ENCODE results near the gene CACNA1B. TPM values are rescaled to one million over a fixed set of nuclear protein-coding genes. Genes with fewer than 3 reads are reported as not detected.

Gene CACNA1B
- total and polyA plus RNA-seq, 9 donors: 0.18 to 0.76 (median 0.34) TPM

DNA sequence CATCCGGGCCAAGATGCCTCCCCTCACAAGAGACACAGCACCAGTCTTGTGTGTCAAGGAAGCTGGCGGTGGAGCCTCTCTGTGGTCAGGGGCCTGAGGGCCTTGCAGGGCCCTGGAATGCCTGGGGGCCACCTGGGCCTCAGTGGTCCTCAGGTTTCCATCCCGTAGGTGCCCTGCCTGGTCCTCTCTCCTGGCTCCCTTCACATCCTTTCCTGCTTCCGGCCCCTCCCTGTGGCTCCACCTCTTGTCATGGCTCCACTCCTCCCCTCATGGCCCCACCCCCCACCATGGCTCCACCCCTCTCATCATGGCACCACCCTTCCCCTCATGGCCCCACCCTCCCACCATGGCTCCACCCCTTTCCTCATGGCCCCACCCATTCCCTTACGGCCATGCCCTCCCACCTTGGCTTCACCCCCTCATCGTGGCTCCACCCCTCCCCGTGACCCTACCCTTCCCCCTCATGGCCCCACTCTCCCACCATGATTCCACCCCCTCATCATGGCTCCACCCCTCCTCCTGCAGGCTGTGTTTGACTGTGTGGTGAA, 175.8 kb downstream of the CACNA1B start:
- Histone ChIP-seq H3K27me3 (ENCODE audit: control insufficient read depth, insufficient read depth, low read length) (peaks cover 3% of the 10 kb centered on the region), H3K36me3 (ENCODE audit: control insufficient read depth, insufficient read depth, low read length) (no peaks in the 10 kb centered on the region), H3K4me1 (ENCODE audit: control insufficient read depth, insufficient read depth, low read length) (no peaks in the 10 kb centered on the region), H3K27ac (ENCODE audit: low read length) (no peak overlapping the region), H3K4me3 (ENCODE audit: low read length) (no peak overlapping the region), H3K9me3 (replicated peaks; ENCODE audit: control insufficient read depth, low read depth, low read length) (no peaks in the 10 kb centered on the region)
- no peak for DNase-seq
- 79% methylated on average over 7 of the region's 7 CpGs for WGBS (ENCODE audit: insufficient coverage)

DNA sequence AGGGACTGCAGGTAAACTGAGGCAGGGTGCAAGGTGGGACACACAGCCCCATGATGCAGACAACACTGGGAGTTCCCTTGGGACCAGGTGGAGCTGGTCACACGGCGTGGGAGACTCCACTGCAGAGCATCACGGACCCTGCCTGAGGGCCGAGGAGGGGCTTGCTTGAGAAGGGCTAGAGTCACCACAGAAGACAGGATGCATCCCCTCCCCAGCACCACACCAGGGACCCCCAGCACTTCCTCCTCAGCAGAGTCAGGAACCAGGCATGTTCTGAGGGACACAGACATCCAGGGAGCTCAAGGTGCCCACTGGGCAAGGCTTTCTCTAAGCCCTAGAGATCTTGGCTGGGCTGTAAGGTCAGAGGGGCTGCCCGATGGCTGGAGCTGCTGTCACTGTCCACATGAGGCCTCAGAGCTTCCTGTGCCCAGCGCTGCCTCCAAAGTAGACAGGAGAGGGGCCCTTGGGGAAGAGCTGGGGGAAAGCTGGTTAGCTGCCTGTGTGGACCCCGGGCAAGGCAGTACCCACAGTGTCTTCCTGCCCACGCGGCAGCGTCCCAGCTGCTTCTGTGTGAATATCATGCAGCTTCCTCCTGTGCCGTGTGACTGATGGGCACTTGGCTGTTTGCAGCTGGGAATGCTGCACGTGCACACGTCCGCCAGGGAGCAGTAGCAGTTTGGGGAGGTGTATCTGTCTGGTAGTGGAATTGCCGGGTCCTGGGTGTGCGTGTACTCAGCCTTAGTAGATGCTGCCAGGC, 176.6 kb downstream of the CACNA1B start:
- Histone ChIP-seq H3K27ac (ENCODE audit: low read length) (no peak overlapping the region), H3K4me3 (ENCODE audit: low read length) (no peak overlapping the region), H3K36me3 (ENCODE audit: control insufficient read depth, insufficient read depth, low read length) (no peaks in the 10 kb centered on the region), H3K27me3 (ENCODE audit: control insufficient read depth, insufficient read depth, low read length) (peaks cover 3% of the 10 kb centered on the region), H3K9me3 (replicated peaks; ENCODE audit: control insufficient read depth, low read depth, low read length) (no peaks in the 10 kb centered on the region), H3K4me1 (ENCODE audit: control insufficient read depth, insufficient read depth, low read length) (no peaks in the 10 kb centered on the region)
- no peak for DNase-seq
- 57% methylated on average over 11 of the region's 16 CpGs for WGBS (ENCODE audit: insufficient coverage)

GRCh38 chr9:138057726-138058125, 180.1 kb downstream of the CACNA1B start:
- Histone ChIP-seq H3K9me3 (replicated peaks; ENCODE audit: control insufficient read depth, low read depth, low read length) (no peaks in the 10 kb centered on the region), H3K27ac (ENCODE audit: low read length) (no peak overlapping the region), H3K4me3 (ENCODE audit: low read length) (no peak overlapping the region), H3K4me1 (ENCODE audit: control insufficient read depth, insufficient read depth, low read length) (no peaks in the 10 kb centered on the region), H3K36me3 (ENCODE audit: control insufficient read depth, insufficient read depth, low read length) (no peaks in the 10 kb centered on the region), H3K27me3 (ENCODE audit: control insufficient read depth, insufficient read depth, low read length) (no peaks in the 10 kb centered on the region)
- DNase-seq: no peak
- WGBS (ENCODE audit: insufficient coverage): 100% methylated on average over 1 of the region's 8 CpGs

DNA sequence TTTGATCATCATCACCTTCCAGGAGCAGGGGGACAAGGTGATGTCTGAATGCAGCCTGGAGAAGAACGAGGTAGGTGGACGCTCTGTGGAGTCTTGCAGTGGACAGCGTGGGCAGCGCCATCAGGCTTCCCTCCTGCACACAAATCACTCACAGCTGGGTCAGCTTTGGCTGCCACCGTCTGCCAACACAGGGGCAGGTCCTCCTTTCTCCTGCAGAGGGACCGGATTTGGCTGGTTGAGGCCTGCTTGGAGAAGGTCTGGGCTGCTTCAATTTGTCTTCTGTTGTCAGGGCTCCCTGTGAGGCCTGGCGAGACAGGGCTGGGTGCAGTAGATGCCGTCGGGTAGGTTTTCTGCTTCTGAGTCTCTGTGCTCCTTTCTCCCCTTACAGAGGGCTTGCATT, 180.6 kb downstream of the CACNA1B start:
- H3K4me3 ChIP-seq (ENCODE audit: low read length): no peak overlapping the region
- H3K4me1 ChIP-seq (ENCODE audit: control insufficient read depth, insufficient read depth, low read length): no peaks in the 10 kb centered on the region
- H3K27ac ChIP-seq (ENCODE audit: low read length): no peak overlapping the region
- no peaks in the 10 kb centered on the region for H3K27me3 ChIP-seq (ENCODE audit: control insufficient read depth, insufficient read depth, low read length)
- no peaks in the 10 kb centered on the region for H3K36me3 ChIP-seq (ENCODE audit: control insufficient read depth, insufficient read depth, low read length)
- DNase-seq: no peak
- no peaks in the 10 kb centered on the region for H3K9me3 ChIP-seq (replicated peaks; ENCODE audit: control insufficient read depth, low read depth, low read length)
- 80% methylated on average over 4 of the region's 9 CpGs for WGBS (ENCODE audit: insufficient coverage)

GRCh38 chr9:138059196-138059595, 181.6 kb downstream of the CACNA1B start:
- WGBS (ENCODE audit: insufficient coverage): 80% methylated on average over 1 of the region's 3 CpGs
- no peak for DNase-seq
- no peak overlapping the region for H3K27ac ChIP-seq (ENCODE audit: low read length)
- H3K4me3 ChIP-seq (ENCODE audit: low read length): no peak overlapping the region
- H3K9me3 ChIP-seq (replicated peaks; ENCODE audit: control insufficient read depth, low read depth, low read length): no peaks in the 10 kb centered on the region
- H3K27me3 ChIP-seq (ENCODE audit: control insufficient read depth, insufficient read depth, low read length): no peaks in the 10 kb centered on the region
- no peaks in the 10 kb centered on the region for H3K36me3 ChIP-seq (ENCODE audit: control insufficient read depth, insufficient read depth, low read length)
- no peaks in the 10 kb centered on the region for H3K4me1 ChIP-seq (ENCODE audit: control insufficient read depth, insufficient read depth, low read length)

DNA sequence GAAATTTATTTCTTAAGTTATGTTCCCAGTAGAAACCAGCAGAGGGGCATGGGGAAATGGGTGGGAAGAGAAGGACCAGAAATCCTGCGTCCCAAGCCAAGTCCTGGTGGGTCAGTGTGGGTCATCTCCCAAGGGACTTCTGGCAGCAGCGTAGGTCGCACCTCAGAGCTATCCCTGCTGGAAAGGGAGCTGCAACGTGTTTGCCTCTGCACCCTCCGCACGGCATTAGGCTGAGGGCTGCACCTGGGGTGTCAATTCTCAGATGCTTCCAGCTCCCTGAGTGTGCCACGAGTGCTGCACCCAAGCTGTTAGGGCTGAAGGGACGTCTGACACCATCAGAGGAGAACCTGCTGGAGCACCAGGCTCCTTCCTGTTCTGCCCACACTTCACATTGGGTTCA, 182.8 kb downstream of the CACNA1B start:
- DNase-seq: no peak
- H3K4me3 ChIP-seq (ENCODE audit: low read length): no peak overlapping the region
- H3K27ac ChIP-seq (ENCODE audit: low read length): no peak overlapping the region
- peaks cover 5% of the 10 kb centered on the region for H3K27me3 ChIP-seq (ENCODE audit: control insufficient read depth, insufficient read depth, low read length)
- 73% methylated on average over 6 of the region's 8 CpGs for WGBS (ENCODE audit: insufficient coverage)
- no peaks in the 10 kb centered on the region for H3K36me3 ChIP-seq (ENCODE audit: control insufficient read depth, insufficient read depth, low read length)
- H3K4me1 ChIP-seq (ENCODE audit: control insufficient read depth, insufficient read depth, low read length): no peaks in the 10 kb centered on the region
- no peaks in the 10 kb centered on the region for H3K9me3 ChIP-seq (replicated peaks; ENCODE audit: control insufficient read depth, low read depth, low read length)

DNA sequence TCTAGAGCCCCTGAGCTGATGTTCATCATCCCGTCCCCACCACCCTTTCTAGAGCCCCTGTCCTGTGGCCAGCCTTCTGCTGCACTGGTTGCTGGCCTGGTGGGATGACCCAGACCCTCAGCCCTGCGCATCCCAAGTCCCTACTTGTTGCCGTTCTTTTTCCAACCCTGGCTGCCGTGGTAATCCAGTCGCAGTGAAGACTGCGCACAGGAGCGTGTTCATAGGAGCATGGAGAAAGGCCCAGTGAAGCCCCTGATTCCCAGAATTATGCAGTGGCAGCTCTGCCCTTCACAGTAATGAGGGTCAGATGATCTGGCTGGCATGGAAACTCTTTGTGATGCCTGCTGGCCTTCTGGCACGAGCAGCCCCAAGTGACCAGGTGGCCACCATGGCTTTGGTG, 183.3 kb downstream of the CACNA1B start:
- H3K9me3 ChIP-seq (replicated peaks; ENCODE audit: control insufficient read depth, low read depth, low read length): no peaks in the 10 kb centered on the region
- DNase-seq: no peak
- no peaks in the 10 kb centered on the region for H3K36me3 ChIP-seq (ENCODE audit: control insufficient read depth, insufficient read depth, low read length)
- H3K4me1 ChIP-seq (ENCODE audit: control insufficient read depth, insufficient read depth, low read length): no peaks in the 10 kb centered on the region
- H3K4me3 ChIP-seq (ENCODE audit: low read length): no peak overlapping the region
- peaks cover 5% of the 10 kb centered on the region for H3K27me3 ChIP-seq (ENCODE audit: control insufficient read depth, insufficient read depth, low read length)
- H3K27ac ChIP-seq (ENCODE audit: low read length): no peak overlapping the region
- WGBS (ENCODE audit: insufficient coverage): 88% methylated on average over 7 of the region's 8 CpGs

DNA sequence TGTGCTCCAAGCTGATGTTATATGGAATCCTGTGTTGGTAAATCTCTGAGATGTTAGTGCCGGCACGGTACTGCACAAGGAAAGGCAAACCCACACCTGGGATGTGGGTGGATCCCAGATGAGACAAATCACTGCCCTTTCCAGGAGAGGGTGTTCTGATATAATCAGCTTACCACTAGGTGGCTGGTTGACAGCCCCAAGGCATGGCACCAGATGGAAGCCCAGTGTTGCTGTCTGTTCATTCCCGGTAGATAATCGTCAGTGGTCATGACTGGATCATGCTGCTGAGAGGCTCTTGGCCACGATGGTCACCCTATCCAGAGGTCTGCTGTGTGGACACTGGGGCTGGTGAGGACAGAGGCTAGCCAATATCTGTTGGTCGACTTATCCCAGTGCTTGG, 184.0 kb downstream of the CACNA1B start:
- no peaks in the 10 kb centered on the region for H3K4me1 ChIP-seq (ENCODE audit: control insufficient read depth, insufficient read depth, low read length)
- no peak overlapping the region for H3K4me3 ChIP-seq (ENCODE audit: low read length)
- peaks cover 5% of the 10 kb centered on the region for H3K27me3 ChIP-seq (ENCODE audit: control insufficient read depth, insufficient read depth, low read length)
- H3K36me3 ChIP-seq (ENCODE audit: control insufficient read depth, insufficient read depth, low read length): no peaks in the 10 kb centered on the region
- DNase-seq: no peak
- 92% methylated on average over 5 of the region's 6 CpGs for WGBS (ENCODE audit: insufficient coverage)
- H3K27ac ChIP-seq (ENCODE audit: low read length): no peak overlapping the region
- no peaks in the 10 kb centered on the region for H3K9me3 ChIP-seq (replicated peaks; ENCODE audit: control insufficient read depth, low read depth, low read length)

GRCh38 chr9:138062196-138062595, 184.6 kb downstream of the CACNA1B start:
- no peaks in the 10 kb centered on the region for H3K9me3 ChIP-seq (replicated peaks; ENCODE audit: control insufficient read depth, low read depth, low read length)
- no peaks in the 10 kb centered on the region for H3K4me1 ChIP-seq (ENCODE audit: control insufficient read depth, insufficient read depth, low read length)
- H3K4me3 ChIP-seq (ENCODE audit: low read length): no peak overlapping the region
- 96% methylated on average over 6 of the region's 7 CpGs for whole genome bisulfite sequencing (ENCODE audit: insufficient coverage)
- peaks cover 5% of the 10 kb centered on the region for H3K27me3 ChIP-seq (ENCODE audit: control insufficient read depth, insufficient read depth, low read length)
- H3K27ac ChIP-seq (ENCODE audit: low read length): no peak overlapping the region
- H3K36me3 ChIP-seq (ENCODE audit: control insufficient read depth, insufficient read depth, low read length): no peaks in the 10 kb centered on the region
- DNase-seq: no peak

DNA sequence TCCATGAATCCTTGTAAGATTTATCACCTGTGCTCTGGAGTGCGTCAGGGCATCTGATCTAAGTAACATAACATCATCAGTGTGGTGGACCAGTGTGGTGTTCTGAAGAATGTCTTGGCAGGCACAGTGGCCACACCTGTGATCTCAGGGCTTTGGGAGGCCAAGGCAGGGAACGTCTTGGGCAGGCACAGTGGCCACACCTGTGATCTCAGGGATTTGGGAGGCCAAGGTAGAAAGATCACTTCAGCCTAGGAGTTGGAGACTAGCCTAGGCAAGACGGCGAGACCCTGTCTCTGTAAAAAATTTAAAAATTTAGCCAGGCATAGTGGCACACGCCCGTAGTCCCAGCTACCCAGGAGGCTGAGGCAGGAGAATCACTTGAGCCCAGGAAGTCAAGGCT, 185.5 kb downstream of the CACNA1B start:
- Histone ChIP-seq H3K9me3 (replicated peaks; ENCODE audit: control insufficient read depth, low read depth, low read length) (no peaks in the 10 kb centered on the region), H3K4me1 (ENCODE audit: control insufficient read depth, insufficient read depth, low read length) (no peaks in the 10 kb centered on the region), H3K27me3 (ENCODE audit: control insufficient read depth, insufficient read depth, low read length) (peaks cover 9% of the 10 kb centered on the region), H3K36me3 (ENCODE audit: control insufficient read depth, insufficient read depth, low read length) (no peaks in the 10 kb centered on the region), H3K4me3 (ENCODE audit: low read length) (no peak overlapping the region), H3K27ac (ENCODE audit: low read length) (no peak overlapping the region)
- WGBS (ENCODE audit: insufficient coverage): 87% methylated on average over 6 of the region's 6 CpGs
- DNase-seq: no peak
